ENCODE results near the gene IMP4. TPM values are rescaled to one million over a fixed set of nuclear protein-coding genes. Genes with fewer than 3 reads are reported as not detected.

Gene IMP4
- total and polyA plus RNA-seq, 2 of the 13 experiments (the other 11 are each of a cell fraction or from before 2014, with no cell fraction given) = 142 to 158 TPM

GRCh38 chr2:130336877-130337734 is 5.6 kb upstream of the IMP4 start (continued):
- peak; percentile 93 for TF ChIP-seq POGK (CRISPR knock-in tag; conservative IDR thresholded peaks at IDR 0.05)
- TF ChIP-seq HOXA3 (CRISPR knock-in tag; IDR thresholded peaks at IDR 0.05) = peak; percentile 92
- TF ChIP-seq ZNF292 (CRISPR knock-in tag; IDR thresholded peaks at IDR 0.05; ENCODE audit: borderline replicate concordance, low read depth) = peak; percentile 88; the same call in 1 of the 2 replicates
- peak; percentile 56 for TF ChIP-seq ARID5B (CRISPR knock-in tag; IDR thresholded peaks at IDR 0.05)
- TF ChIP-seq ARNTL (CRISPR knock-in tag; IDR thresholded peaks at IDR 0.05) = peak; percentile 72
- TF ChIP-seq FOXK2 (IDR thresholded peaks at IDR 0.05) = peak; percentile 24; the same call in 1 of the 2 replicates
- peak; percentile 77 for TF ChIP-seq ZNF576 (CRISPR knock-in tag; IDR thresholded peaks at IDR 0.05)
- peak; percentile 35; the same call in 1 of the 2 replicates for TF ChIP-seq NCOA2 (CRISPR knock-in tag; IDR thresholded peaks at IDR 0.05)
- TF ChIP-seq MLXIP (CRISPR knock-in tag; IDR thresholded peaks at IDR 0.05; ENCODE audit: borderline replicate concordance) = no peak
- TF ChIP-seq CREB3 (CRISPR knock-in tag; IDR thresholded peaks at IDR 0.05) = 0 out of 2 replicates have a peak, but pooled peaks have one; percentile 42
- TF ChIP-seq AHDC1 (CRISPR knock-in tag; IDR thresholded peaks at IDR 0.05; ENCODE audit: borderline replicate concordance) = peak; percentile 46; the same call in 1 of the 2 replicates
